NB4 (cell line): ENCODE results near the gene CEP89.

Experiments used
- DNase-seq: peaks from one replicate; pipeline ENCODE4 v3.0.0; 2010; ENCODE audit warnings: low read depth
- H3K4me3 ChIP-seq: one replicate; pipeline ENCODE4 v1.5.1; 2011; ENCODE audit warnings: mild to moderate bottlenecking, low read depth, low read length, moderate library complexity
- CTCF ChIP-seq: IDR thresholded peaks from one replicate; pipeline ENCODE4 v1.5.1; 2012; ENCODE audit warnings: low read depth, low read length
- MAX ChIP-seq: IDR thresholded peaks from 2 replicates; pipeline ENCODE4 v1.6.1; 2011; ENCODE audit warnings: low read depth, low read length
- MYC ChIP-seq: IDR thresholded peaks from 2 replicates; pipeline ENCODE4 v1.6.1; 2011; ENCODE audit warnings: low read depth, low read length
- POLR2A ChIP-seq: IDR thresholded peaks from 2 replicates; pipeline ENCODE4 v1.6.1; 2011; ENCODE audit warnings: mild to moderate bottlenecking; ENCODE audit not compliant: insufficient read length; ENCODE audit errors: extremely low read depth

Gene CEP89

GRCh38 chr19:32830231-32831014, 141.3 kb downstream of the CEP89 start:
- no peak for DNase-seq
- no peak for TF ChIP-seq MAX
- no peak for TF ChIP-seq CTCF
- TF ChIP-seq MYC = no peak
- TF ChIP-seq POLR2A = no peak
- H3K4me3 ChIP-seq = no peak overlapping the region

GRCh38 chr19:32829345-32829896, 142.3 kb downstream of the CEP89 start:
- no peak for DNase-seq
- TF ChIP-seq POLR2A (no peak), CTCF (no peak), MAX (no peak), MYC (no peak)
- H3K4me3 ChIP-seq = no peak overlapping the region

GRCh38 chr19:32828643-32829344, 143.0 kb downstream of the CEP89 start:
- TF ChIP-seq MYC (no peak), POLR2A (no peak), CTCF (no peak), MAX (no peak)
- H3K4me3 ChIP-seq = no peak overlapping the region
- no peak for DNase-seq

- DNase-seq = no peak
- H3K4me3 ChIP-seq = no peak overlapping the region
- TF ChIP-seq MYC (no peak), POLR2A (no peak), MAX (no peak), CTCF (no peak)
Measured at GRCh38 chr19:32828139-32828538, 143.6 kb downstream of the CEP89 start.
